ENCODE measurements around the gene VSTM2L.

VSTM2L gene

GRCh38 chr20:37878835-37879599 lies 23.9 kb upstream of the VSTM2L start:
- Histone ChIP-seq H3K27ac (no peak overlapping the region), H3K36me3 (peaks cover 11% of the 10 kb centered on the region), H3K4me3 (no peak overlapping the region), H3K27me3 (no peaks in the 10 kb centered on the region), H4K20me1 (peaks cover 5% of the 10 kb centered on the region; the same call in 1 of the 2 replicates), H3K9me3 (no peaks in the 10 kb centered on the region), H3K4me2 (no peak overlapping the region), H3K9ac (no peak overlapping the region), H3K4me1 (peaks cover 14% of the 10 kb centered on the region)
- no peak for TF ChIP-seq Cebpa-rat (IDR thresholded peaks at IDR 0.05)

GRCh38 chr20:37879843-37880242 lies 23.1 kb upstream of the VSTM2L start:
- H3K4me1 ChIP-seq = peaks cover 14% of the 10 kb centered on the region
- H3K27ac ChIP-seq = no peak overlapping the region
- no peaks in the 10 kb centered on the region for H3K9me3 ChIP-seq

GRCh38 chr20:37880726-37881591 lies 22.0 kb upstream of the VSTM2L start:
- Histone ChIP-seq H3K4me1 (peaks cover 14% of the 10 kb centered on the region), H3K9ac (no peak overlapping the region), H3K9me3 (no peaks in the 10 kb centered on the region), H4K20me1 (no peaks in the 10 kb centered on the region), H3K36me3 (no peaks in the 10 kb centered on the region), H3K27ac (no peak overlapping the region), H3K4me3 (no peak overlapping the region), H3K27me3 (no peaks in the 10 kb centered on the region), H3K4me2 (no peak overlapping the region)
- no peak for TF ChIP-seq Cebpa-rat (IDR thresholded peaks at IDR 0.05)

More at GRCh38 chr20:37879843-37880242, 23.1 kb upstream of the VSTM2L start:
- Histone ChIP-seq H3K36me3 (peaks cover 3% of the 10 kb centered on the region), H3K4me3 (no peak overlapping the region), H3K9ac (no peak overlapping the region), H3K27me3 (no peaks in the 10 kb centered on the region), H3K4me2 (no peak overlapping the region), H4K20me1 (peaks cover 3% of the 10 kb centered on the region; the same call in 1 of the 2 replicates)
- no peak for TF ChIP-seq Cebpa-rat (IDR thresholded peaks at IDR 0.05)

GRCh38 chr20:37881601-37882343 lies 21.2 kb upstream of the VSTM2L start:
- peaks cover 14% of the 10 kb centered on the region for H3K4me1 ChIP-seq
- no peaks in the 10 kb centered on the region for H3K36me3 ChIP-seq
- H3K4me2 ChIP-seq = no peak overlapping the region
- no peak overlapping the region for H3K9ac ChIP-seq
- H3K27ac ChIP-seq = no peak overlapping the region
- H3K9me3 ChIP-seq = no peaks in the 10 kb centered on the region
- no peak overlapping the region for H3K4me3 ChIP-seq
- no peak for TF ChIP-seq Cebpa-rat (IDR thresholded peaks at IDR 0.05)
- H3K27me3 ChIP-seq = no peaks in the 10 kb centered on the region
- no peaks in the 10 kb centered on the region for H4K20me1 ChIP-seq

GRCh38 chr20:37882961-37883712 lies 19.8 kb upstream of the VSTM2L start:
- H4K20me1 ChIP-seq = no peaks in the 10 kb centered on the region
- H3K27me3 ChIP-seq = no peaks in the 10 kb centered on the region
- H3K36me3 ChIP-seq = no peaks in the 10 kb centered on the region
- peaks cover 5% of the 10 kb centered on the region for H3K4me1 ChIP-seq
- no peak overlapping the region for H3K9ac ChIP-seq
- H3K4me2 ChIP-seq = no peak overlapping the region
- H3K9me3 ChIP-seq = no peaks in the 10 kb centered on the region
- no peak overlapping the region for H3K4me3 ChIP-seq
- H3K27ac ChIP-seq = no peak overlapping the region
- no peak for TF ChIP-seq Cebpa-rat (IDR thresholded peaks at IDR 0.05)

GRCh38 chr20:37885042-37885441 lies 17.9 kb upstream of the VSTM2L start:
- no peak for TF ChIP-seq Cebpa-rat (IDR thresholded peaks at IDR 0.05)
- Histone ChIP-seq H3K9me3 (no peaks in the 10 kb centered on the region), H3K4me3 (no peak overlapping the region), H3K4me2 (no peak overlapping the region), H3K36me3 (no peaks in the 10 kb centered on the region), H3K4me1 (peaks cover 5% of the 10 kb centered on the region), H3K27ac (no peak overlapping the region), H4K20me1 (no peaks in the 10 kb centered on the region), H3K9ac (no peak overlapping the region), H3K27me3 (no peaks in the 10 kb centered on the region)

- H3K4me2 ChIP-seq = no peak overlapping the region
- TF ChIP-seq Cebpa-rat (IDR thresholded peaks at IDR 0.05) = no peak
- H3K4me1 ChIP-seq = peaks cover 2% of the 10 kb centered on the region
Observed at GRCh38 chr20:37885593-37886503, 17.1 kb upstream of the VSTM2L start.

GRCh38 chr20:37886851-37887297 lies 16.1 kb upstream of the VSTM2L start:
- no peaks in the 10 kb centered on the region for H3K4me1 ChIP-seq
- TF ChIP-seq Cebpa-rat (IDR thresholded peaks at IDR 0.05) = no peak
- no peak overlapping the region for H3K4me3 ChIP-seq
- H3K9ac ChIP-seq = no peak overlapping the region
- H3K27me3 ChIP-seq = no peaks in the 10 kb centered on the region
- H3K36me3 ChIP-seq = no peaks in the 10 kb centered on the region
- no peaks in the 10 kb centered on the region for H4K20me1 ChIP-seq
- H3K4me2 ChIP-seq = no peak overlapping the region
- no peaks in the 10 kb centered on the region for H3K9me3 ChIP-seq
- H3K27ac ChIP-seq = no peak overlapping the region

More at GRCh38 chr20:37885593-37886503, 17.1 kb upstream of the VSTM2L start:
- H3K9me3 ChIP-seq = no peaks in the 10 kb centered on the region
- no peak overlapping the region for H3K27ac ChIP-seq
- no peaks in the 10 kb centered on the region for H4K20me1 ChIP-seq
- no peaks in the 10 kb centered on the region for H3K36me3 ChIP-seq
- no peaks in the 10 kb centered on the region for H3K27me3 ChIP-seq
- H3K9ac ChIP-seq = no peak overlapping the region
- no peak overlapping the region for H3K4me3 ChIP-seq
